Inflammatory macrophage treated with lipopolysaccharide for 1 hour (primary cell): ENCODE data around the gene ADCY3.

Experiments used
- DNase-seq, 2 donors: peaks; one replicate each; pipeline ENCODE4 v3.0.0-alpha.2; 2020 to 2022

The ADCY3 gene

GRCh38 chr2:24924732-24925131, 4.7 kb upstream of the ADCY3 start:
- no peak for DNase-seq

GRCh38 chr2:24924266-24924665, 4.2 kb upstream of the ADCY3 start:
- DNase-seq = no peak

- no peak for DNase-seq
These were observed 3.1 kb upstream of the ADCY3 start for GRCh38 chr2:24923106-24923505.

GRCh38 chr2:24922556-24922955, 2.5 kb upstream of the ADCY3 start:
- DNase-seq = no peak

GRCh38 chr2:24920809-24921441, 888 bp upstream of the ADCY3 start:
- DNase-seq = no peak

- DNase-seq = peak; percentile 47 to 63
These were observed 435 bp downstream of the ADCY3 start for GRCh38 chr2:24919506-24920097.

- DNase-seq = no peak
These were observed 966 bp downstream of the ADCY3 start for GRCh38 chr2:24919037-24919505.

GRCh38 chr2:24918326-24919036, 1.6 kb downstream of the ADCY3 start:
- DNase-seq = no peak

GRCh38 chr2:24917731-24918325, 2.2 kb downstream of the ADCY3 start:
- DNase-seq = no peak

- peak; percentile 26 to 40 for DNase-seq
These were observed 3.0 kb downstream of the ADCY3 start for GRCh38 chr2:24917086-24917485.

GRCh38 chr2:24915796-24916195, 4.2 kb downstream of the ADCY3 start:
- DNase-seq = no peak

GRCh38 chr2:24915175-24915574, 4.9 kb downstream of the ADCY3 start:
- DNase-seq = no peak

- no peak for DNase-seq
These were observed 5.3 kb downstream of the ADCY3 start for GRCh38 chr2:24914713-24915112.

GRCh38 chr2:24913911-24914310, 6.1 kb downstream of the ADCY3 start:
- DNase-seq = no peak

GRCh38 chr2:24912986-24913385, 7.1 kb downstream of the ADCY3 start:
- no peak for DNase-seq

- DNase-seq = no peak
These were observed 7.5 kb downstream of the ADCY3 start for GRCh38 chr2:24912523-24912922.

- DNase-seq = no peak
These were observed 9.8 kb downstream of the ADCY3 start for GRCh38 chr2:24910245-24910644.

GRCh38 chr2:24909555-24910177, 10.4 kb downstream of the ADCY3 start:
- no peak for DNase-seq

GRCh38 chr2:24908461-24908901, 11.6 kb downstream of the ADCY3 start:
- DNase-seq = no peak

GRCh38 chr2:24907116-24907515, 12.9 kb downstream of the ADCY3 start:
- DNase-seq = peak in 1 of 2 donors; percentile 38

- no peak for DNase-seq
These were observed 13.6 kb downstream of the ADCY3 start for GRCh38 chr2:24906466-24906865.

GRCh38 chr2:24903161-24904103, 16.6 kb downstream of the ADCY3 start:
- DNase-seq = no peak
